OCI-LY7 (cell line): Measurements from ENCODE around the gene RUNX1.

Experiments
- CTCF ChIP-seq: fragments of 200-600 bp; sonication (generic); conservative IDR thresholded peaks from 2 replicates; pipeline ENCODE4 v1.5.1; 2014; ENCODE audit warnings: mild to moderate bottlenecking, antibody characterized with exemption, low read length, moderate library complexity, mixed read lengths
- EZH2phosphoT487 ChIP-seq: fragments of 200-600 bp; sonication (generic); IDR thresholded peaks from 2 replicates; pipeline ENCODE4 v1.6.1; 2018; ENCODE audit warnings: low read depth, borderline replicate concordance, mild to moderate bottlenecking, mixed run types, antibody characterized with exemption, low read length, moderate library complexity, mixed read lengths

DNA sequence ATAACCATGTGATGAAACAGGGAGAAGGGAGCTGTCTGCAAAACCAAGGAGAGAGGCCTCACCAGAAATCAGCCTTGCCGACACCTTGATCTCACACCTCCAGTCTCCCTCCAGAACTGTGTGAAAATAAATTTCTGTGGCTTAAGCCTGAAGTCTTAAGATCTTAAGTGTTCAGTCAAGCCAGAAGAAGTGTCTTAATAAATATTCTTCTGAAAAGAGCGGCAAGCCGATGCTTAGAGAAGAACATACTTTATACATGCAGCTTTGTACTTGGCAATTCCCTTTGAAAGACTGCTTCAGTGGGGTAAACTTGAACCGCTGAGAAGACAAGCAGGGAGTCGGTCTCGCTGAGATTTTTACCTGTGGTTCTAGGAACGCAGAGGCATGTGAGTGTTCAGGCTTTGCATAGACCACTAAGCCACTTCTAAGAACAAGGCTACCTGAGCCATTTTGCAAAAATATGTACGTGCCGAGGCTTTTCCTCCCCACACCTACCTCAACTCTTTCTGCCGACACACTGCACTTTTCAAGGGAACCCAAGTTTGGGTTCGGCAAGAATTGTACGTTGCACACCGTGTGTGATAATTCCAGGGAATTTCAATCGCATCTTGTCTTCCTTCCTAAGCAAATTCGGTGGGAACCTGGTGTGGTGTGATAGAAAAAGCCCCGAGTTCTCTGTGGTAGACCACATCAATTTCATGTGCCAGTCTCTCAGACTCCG is 3.4 kb downstream of the RUNX1 start:
- TF ChIP-seq CTCF (no peak), EZH2phosphoT487 (no peak)
